ENCODE data around the gene LUC7L2.
"Not testable (repeated sequence)": the region's sequence is repeated elsewhere in the genome, so short reads cannot be mapped to it uniquely, and the experiment has no call there.

DNA sequence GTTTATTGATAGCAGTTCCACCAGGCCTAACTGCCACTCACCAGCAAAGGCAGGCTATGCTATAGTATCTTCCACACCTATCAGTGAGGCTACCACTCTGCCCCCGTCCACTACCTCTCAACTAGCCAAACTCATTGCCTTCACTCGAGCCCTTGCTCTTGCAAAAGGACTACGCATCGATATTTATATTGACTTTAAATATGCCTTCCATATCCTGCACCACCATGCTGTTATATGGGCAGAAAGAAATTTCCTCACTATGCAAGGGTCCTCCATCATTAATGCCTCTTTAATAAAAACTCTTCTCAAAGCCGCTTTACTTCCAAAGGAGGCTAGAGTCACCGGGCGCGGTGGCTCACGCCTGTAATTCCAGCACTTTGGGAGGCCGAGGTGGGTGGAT is 105.4 kb downstream of the LUC7L2 start:
- TF ChIP-seq, protein P1, sequence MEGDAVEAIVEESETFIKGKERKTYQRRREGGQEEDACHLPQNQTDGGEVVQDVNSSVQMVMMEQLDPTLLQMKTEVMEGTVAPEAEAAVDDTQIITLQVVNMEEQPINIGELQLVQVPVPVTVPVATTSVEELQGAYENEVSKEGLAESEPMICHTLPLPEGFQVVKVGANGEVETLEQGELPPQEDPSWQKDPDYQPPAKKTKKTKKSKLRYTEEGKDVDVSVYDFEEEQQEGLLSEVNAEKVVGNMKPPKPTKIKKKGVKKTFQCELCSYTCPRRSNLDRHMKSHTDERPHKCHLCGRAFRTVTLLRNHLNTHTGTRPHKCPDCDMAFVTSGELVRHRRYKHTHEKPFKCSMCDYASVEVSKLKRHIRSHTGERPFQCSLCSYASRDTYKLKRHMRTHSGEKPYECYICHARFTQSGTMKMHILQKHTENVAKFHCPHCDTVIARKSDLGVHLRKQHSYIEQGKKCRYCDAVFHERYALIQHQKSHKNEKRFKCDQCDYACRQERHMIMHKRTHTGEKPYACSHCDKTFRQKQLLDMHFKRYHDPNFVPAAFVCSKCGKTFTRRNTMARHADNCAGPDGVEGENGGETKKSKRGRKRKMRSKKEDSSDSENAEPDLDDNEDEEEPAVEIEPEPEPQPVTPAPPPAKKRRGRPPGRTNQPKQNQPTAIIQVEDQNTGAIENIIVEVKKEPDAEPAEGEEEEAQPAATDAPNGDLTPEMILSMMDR (IDR thresholded peaks at IDR 0.05), result not testable (repeated sequence)
- TF ChIP-seq POLR2AphosphoS5 (IDR thresholded peaks at IDR 0.05; ENCODE audit: insufficient read depth in 1 of 2, low read depth in 1 of 2), result not testable (repeated sequence)
